ENCODE results near the gene PLPP1.
A peak's percentile ranks its signal among the peaks of the same experiment; 100 is the strongest.
"Not testable (repeated sequence)": the region's sequence is repeated elsewhere in the genome, so short reads cannot be mapped to it uniquely, and the experiment has no call there.

PLPP1 gene

GRCh38 chr5:55544341-55544740, 9.6 kb upstream of the PLPP1 start:
- DNase-seq = no peak

GRCh38 chr5:55541056-55541635, 6.4 kb upstream of the PLPP1 start:
- DNase-seq = no peak

GRCh38 chr5:55540525-55540924, 5.8 kb upstream of the PLPP1 start:
- no peak for DNase-seq

GRCh38 chr5:55540024-55540423, 5.3 kb upstream of the PLPP1 start:
- DNase-seq = no peak

- no peak for DNase-seq
Measured at GRCh38 chr5:55538661-55539060, 3.9 kb upstream of the PLPP1 start.

GRCh38 chr5:55537315-55537714, 2.6 kb upstream of the PLPP1 start:
- DNase-seq = not testable (repeated sequence)

- peak; percentile 74 for DNase-seq
Measured at GRCh38 chr5:55535199-55535905, 588 bp upstream of the PLPP1 start.

- DNase-seq = no peak
Measured at GRCh38 chr5:55533521-55534435, 986 bp downstream of the PLPP1 start.

GRCh38 chr5:55530669-55531068, 4.1 kb downstream of the PLPP1 start:
- DNase-seq = no peak

- DNase-seq = no peak
Measured at GRCh38 chr5:55524816-55525215, 9.9 kb downstream of the PLPP1 start.

DNA sequence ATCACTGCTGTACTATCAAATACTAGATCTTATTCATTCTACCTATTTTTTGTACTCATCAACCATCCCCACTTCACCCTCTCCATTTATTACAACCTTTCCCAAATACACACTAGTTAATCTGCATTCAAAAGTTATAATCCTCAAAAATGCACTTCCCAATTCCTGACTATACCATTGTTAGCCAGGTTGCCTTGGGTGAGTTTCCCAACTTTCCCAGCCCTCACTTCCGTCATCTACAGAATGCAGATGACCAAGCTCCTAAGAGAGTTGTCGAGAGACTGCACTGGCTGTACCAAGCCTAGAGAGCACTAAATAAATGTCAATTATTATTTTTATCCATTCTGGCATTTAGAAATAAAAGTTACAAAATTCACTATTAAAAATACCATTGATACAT, 11.5 kb downstream of the PLPP1 start:
- no peak for DNase-seq

DNA sequence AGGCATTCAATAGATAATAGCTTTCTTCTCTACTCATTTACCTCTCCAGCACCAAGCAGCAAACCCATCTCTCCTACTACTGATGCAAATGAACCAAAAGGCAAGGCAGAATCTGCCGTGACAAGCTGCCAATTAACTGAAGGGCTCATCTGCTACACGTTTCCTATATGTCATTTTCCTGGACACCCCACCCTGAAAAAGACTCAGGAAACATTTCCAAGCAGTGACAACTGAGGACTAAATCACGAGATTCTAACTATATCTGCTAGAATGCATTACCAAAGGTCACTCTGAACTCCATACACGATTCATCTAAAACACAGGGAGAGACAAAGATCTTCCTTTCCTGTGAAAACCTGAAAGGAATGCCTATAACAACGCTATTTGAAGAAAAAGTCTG, 12.9 kb downstream of the PLPP1 start:
- no peak for DNase-seq

GRCh38 chr5:55520117-55520839, 14.5 kb downstream of the PLPP1 start:
- DNase-seq = no peak

GRCh38 chr5:55518831-55519390, 15.9 kb downstream of the PLPP1 start:
- no peak for DNase-seq

GRCh38 chr5:55517804-55518203, 17.0 kb downstream of the PLPP1 start:
- no peak for DNase-seq

DNA sequence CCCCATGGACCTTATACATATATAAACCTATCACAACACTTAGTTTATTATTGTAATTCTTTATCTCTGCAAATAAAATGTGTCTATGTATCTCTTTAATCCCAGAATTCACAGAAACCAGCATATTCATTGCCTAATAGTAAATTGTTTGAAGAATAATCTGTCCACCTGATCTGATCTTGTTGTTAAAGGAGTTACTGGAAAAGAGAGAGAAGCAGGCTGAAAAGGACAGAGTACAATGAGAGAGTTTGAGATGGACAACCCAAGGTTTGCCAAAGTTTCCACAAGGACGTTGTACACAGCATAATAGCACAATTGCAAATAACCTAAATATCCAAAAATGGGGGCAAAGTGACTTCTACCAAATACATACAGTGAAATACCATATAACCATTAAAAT, 23.8 kb downstream of the PLPP1 start:
- DNase-seq = no peak

- DNase-seq = no peak
Measured at GRCh38 chr5:55510523-55510880, 24.3 kb downstream of the PLPP1 start.

DNA sequence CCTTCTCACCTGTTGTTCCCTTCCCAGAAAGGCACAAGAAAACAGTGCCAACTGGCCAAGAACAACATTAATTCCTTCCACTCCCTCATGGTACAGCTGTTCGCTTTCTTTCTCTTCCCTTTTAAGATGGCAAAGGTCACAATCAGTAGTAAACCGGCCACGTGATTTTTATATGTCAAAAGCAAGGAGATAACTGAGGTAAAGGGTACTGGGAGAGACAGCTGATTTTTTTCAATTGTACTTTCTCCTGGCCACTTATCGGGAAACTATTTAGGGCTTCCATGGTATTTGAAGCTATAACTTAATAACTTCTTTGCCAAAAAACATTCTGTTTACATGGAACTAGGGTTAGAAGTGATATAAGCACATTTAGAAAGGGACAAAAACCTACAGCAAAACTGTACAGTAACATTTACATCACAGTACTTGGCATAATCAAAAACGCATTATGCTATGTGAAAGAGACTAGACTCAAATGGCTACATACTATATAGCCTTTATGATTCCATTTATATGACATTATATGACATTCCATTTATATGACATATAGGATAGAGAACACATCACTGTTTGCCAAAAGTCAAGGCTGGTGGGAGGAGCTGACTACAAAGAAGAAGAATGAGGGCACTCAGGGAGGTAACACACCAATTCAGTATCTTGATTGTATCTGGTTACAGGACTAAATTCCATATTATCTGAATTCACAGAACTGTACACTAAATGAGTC, 24.8 kb downstream of the PLPP1 start:
- no peak for DNase-seq

DNA sequence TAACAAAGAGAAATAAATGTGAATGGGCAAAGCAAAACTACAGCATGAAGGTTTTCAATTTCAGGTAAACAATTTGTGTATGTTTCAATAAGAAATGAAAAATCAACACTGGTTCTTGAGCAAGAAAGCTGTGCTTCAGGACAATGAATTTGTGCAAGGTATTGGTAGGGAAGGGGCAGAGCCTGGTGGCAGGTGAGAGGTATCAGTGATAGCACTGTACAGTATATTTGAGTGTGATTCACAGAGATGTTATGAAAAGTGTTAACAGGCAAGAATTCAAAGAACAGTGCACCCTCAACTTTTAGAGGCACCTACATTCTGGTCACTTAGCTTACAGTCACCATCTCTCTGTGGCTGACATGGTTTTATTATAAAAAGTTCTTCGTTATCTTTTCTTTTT, 25.7 kb downstream of the PLPP1 start:
- no peak for DNase-seq

DNA sequence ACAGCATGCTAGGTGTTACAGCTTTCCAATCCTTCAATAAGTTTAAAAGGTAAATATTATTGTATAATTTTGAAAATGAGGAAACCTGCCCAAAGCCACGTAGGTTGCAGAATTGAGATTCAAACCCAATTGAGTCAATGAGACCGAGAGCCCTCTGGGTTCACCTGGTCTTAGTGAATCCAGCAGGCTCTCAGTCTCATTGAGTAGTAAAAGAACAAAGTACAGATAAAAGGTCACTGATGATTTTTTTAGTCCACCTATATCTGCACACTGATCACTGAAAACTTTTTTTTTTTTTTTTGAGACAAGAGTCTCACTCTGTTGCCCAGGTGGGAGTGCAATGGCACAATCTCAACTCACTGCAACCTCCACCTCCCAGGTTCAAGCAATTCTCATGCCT, 27.2 kb downstream of the PLPP1 start:
- DNase-seq = no peak

GRCh38 chr5:55505711-55506110, 29.1 kb downstream of the PLPP1 start:
- not testable (repeated sequence) for DNase-seq

GRCh38 chr5:55503917-55504316, 30.8 kb downstream of the PLPP1 start:
- not testable (repeated sequence) for DNase-seq

Data from midbrain (tissue), 1 donor.